Breast epithelium (tissue), 3 donors: Measurements from ENCODE around the gene FGGY.

Experiments
- CTCF ChIP-seq, 3 donors: fragments of 450-650 bp; IDR thresholded peaks; one replicate each; pipeline ENCODE4 v1.5.1; 2016 to 2017; ENCODE audit warnings: antibody characterized with exemption in 3 of 3, mild to moderate bottlenecking in 3 of 3, moderate library complexity in 3 of 3
- POLR2A ChIP-seq: fragments of 450-650 bp; IDR thresholded peaks from one replicate; pipeline ENCODE4 v1.6.1; 2016; ENCODE audit warnings: antibody characterized with exemption, mild to moderate bottlenecking, moderate library complexity
- POLR2AphosphoS5 ChIP-seq, 3 donors: sonication (generic); formaldehyde crosslinking; IDR thresholded peaks; one replicate each; pipeline ENCODE4 v1.6.1; 2017; ENCODE audit warnings: antibody characterized with exemption in 3 of 3

- TF ChIP-seq CTCF (IDR thresholded peaks at IDR 0.05) = no peak
- TF ChIP-seq POLR2AphosphoS5 (IDR thresholded peaks at IDR 0.05) = no peak
- no peak for TF ChIP-seq POLR2A
Observed at GRCh38 chr1:59408608-59409240, 111.8 kb downstream of the FGGY start.
